HG03039 (cell line): ENCODE data around the gene OBSCN.

Experiments
- ATAC-seq: cut with Tn5 transposase; IDR thresholded peaks from one replicate; pipeline ENCODE4 v1.9.1; 2021; ENCODE audit warnings: mild to moderate bottlenecking, moderate library complexity; ENCODE audit not compliant: unreplicated experiment

OBSCN gene

GRCh38 chr1:228374711-228375577, 167.1 kb downstream of the OBSCN start:
- ATAC-seq = no peak

- ATAC-seq = no peak
Observed at GRCh38 chr1:228375578-228376261, 167.9 kb downstream of the OBSCN start.

- no peak for ATAC-seq
Observed at GRCh38 chr1:228376262-228376628, 168.4 kb downstream of the OBSCN start.

GRCh38 chr1:228376651-228377631, 169.1 kb downstream of the OBSCN start:
- ATAC-seq = no peak

- no peak for ATAC-seq
Observed at GRCh38 chr1:228377664-228378089, 169.8 kb downstream of the OBSCN start.

- ATAC-seq = no peak
Observed at GRCh38 chr1:228378090-228378872, 170.4 kb downstream of the OBSCN start.

- ATAC-seq = no peak
Observed at GRCh38 chr1:228378873-228379460, 171.1 kb downstream of the OBSCN start.

GRCh38 chr1:228379666-228380065, 171.8 kb downstream of the OBSCN start:
- no peak for ATAC-seq

GRCh38 chr1:228381356-228381755, 173.5 kb downstream of the OBSCN start:
- no peak for ATAC-seq

GRCh38 chr1:228383773-228384172, 175.9 kb downstream of the OBSCN start:
- no peak for ATAC-seq

GRCh38 chr1:228385232-228385631, 177.4 kb downstream of the OBSCN start:
- no peak for ATAC-seq

GRCh38 chr1:228387321-228387720, 179.5 kb downstream of the OBSCN start:
- ATAC-seq = no peak

- ATAC-seq = no peak
Observed at GRCh38 chr1:228390649-228391048, 182.8 kb downstream of the OBSCN start.

- no peak for ATAC-seq
Observed at GRCh38 chr1:228391411-228392020, 183.7 kb downstream of the OBSCN start.

- ATAC-seq = no peak
Observed at GRCh38 chr1:228392111-228392936, 184.5 kb downstream of the OBSCN start.

GRCh38 chr1:228393268-228393701, 185.4 kb downstream of the OBSCN start:
- no peak for ATAC-seq

GRCh38 chr1:228393811-228394570, 186.1 kb downstream of the OBSCN start:
- no peak for ATAC-seq
